HG02938 (cell line): ENCODE data around the gene ETV6.

ENCODE experiments used
- ATAC-seq: cut with Tn5 transposase; IDR thresholded peaks from one replicate; pipeline ENCODE4 v1.9.1; 2021; ENCODE audit warnings: mild to moderate bottlenecking, moderate library complexity; ENCODE audit not compliant: unreplicated experiment

Gene ETV6

GRCh38 chr12:11797317-11797913 lies 147.9 kb downstream of the ETV6 start:
- no peak for ATAC-seq

- no peak for ATAC-seq
Measured at GRCh38 chr12:11798006-11798708, 148.7 kb downstream of the ETV6 start.

- ATAC-seq = no peak
Measured at GRCh38 chr12:11798856-11799501, 149.5 kb downstream of the ETV6 start.

GRCh38 chr12:11799502-11799873 lies 150.0 kb downstream of the ETV6 start:
- no peak for ATAC-seq

- ATAC-seq = no peak
Measured at GRCh38 chr12:11801643-11802042, 152.2 kb downstream of the ETV6 start.

DNA sequence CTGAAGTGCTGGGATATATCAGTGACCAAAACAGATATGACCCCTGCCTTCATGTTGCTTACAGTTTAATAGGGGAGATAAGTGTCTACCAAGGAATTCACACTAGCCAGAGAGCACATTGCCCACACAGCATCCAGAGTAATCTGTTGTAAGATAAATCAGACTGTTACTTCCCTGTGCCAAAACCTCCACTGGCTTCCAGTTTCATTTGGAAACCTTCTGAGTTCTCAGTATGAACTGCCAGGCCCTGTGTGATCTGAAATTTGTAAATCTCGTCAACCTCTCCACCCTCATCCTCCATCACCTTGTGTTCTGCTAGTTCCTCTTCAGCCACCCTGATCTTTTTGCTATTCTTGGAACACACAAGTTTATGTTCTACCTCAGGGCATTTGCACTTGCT lies 154.7 kb downstream of the ETV6 start:
- no peak for ATAC-seq

- ATAC-seq = no peak
Measured at GRCh38 chr12:11805043-11805442, 155.6 kb downstream of the ETV6 start.

GRCh38 chr12:11805680-11806079 lies 156.2 kb downstream of the ETV6 start:
- no peak for ATAC-seq

- ATAC-seq = no peak
Measured at GRCh38 chr12:11807458-11807857, 158.0 kb downstream of the ETV6 start.

GRCh38 chr12:11808931-11809330 lies 159.5 kb downstream of the ETV6 start:
- no peak for ATAC-seq

- ATAC-seq = no peak
Measured at GRCh38 chr12:11810206-11810545, 160.7 kb downstream of the ETV6 start.

DNA sequence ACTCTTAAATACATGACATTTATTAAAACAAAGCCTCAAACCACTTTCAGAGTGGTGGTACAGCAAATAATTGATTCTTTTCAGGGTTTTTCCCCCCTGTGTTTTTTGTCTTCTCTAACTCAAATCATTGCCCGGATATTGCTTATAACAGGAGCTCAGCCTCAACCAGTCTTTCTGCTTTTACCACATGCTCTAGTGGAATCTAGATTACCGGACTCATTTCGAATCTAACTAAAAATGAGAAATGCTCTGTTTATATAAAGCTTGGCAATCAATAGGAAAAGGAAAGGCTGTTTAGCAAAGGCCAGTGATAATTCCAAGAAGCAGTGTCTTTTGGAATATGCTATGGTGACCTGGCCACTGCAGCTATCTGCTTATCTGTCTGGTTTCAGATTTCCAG lies 161.5 kb downstream of the ETV6 start:
- no peak for ATAC-seq

DNA sequence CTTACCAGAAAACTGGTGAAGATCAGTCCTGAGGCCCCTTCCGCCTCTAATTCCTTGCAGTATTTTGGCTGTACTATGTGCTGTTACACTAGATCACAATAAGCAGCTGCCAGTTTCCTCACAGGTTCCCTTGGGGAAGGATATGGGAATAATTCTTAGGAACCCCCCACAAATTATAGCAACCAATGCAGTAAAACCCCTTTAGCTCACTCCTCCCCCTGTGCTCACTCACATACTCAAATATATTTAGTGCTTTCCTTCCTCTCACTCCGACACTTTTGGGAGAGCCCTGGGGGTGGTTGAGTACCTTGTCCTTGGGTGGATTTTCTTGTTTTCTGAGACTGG lies 162.7 kb downstream of the ETV6 start:
- ATAC-seq = no peak

- ATAC-seq = peak; percentile 76
Measured at GRCh38 chr12:11812586-11813437, 163.3 kb downstream of the ETV6 start.

DNA sequence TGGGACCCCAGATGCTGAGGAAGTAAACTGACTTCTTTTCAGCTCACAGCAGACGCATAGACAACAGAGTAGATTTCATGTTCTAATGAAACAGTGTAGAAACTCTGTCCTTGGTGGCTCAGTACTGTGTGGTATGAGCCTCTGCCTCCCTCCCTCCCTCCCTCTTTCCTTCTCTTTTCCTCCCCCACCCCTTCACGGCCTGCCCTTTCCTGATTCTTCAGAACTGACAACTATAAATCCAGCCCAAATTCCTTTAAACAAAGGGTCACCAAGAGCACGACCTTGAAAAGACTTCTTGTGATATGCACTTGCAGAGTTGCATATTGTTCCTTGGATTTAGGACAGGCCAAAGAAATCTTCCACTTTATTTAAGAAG lies 164.0 kb downstream of the ETV6 start:
- ATAC-seq = no peak

DNA sequence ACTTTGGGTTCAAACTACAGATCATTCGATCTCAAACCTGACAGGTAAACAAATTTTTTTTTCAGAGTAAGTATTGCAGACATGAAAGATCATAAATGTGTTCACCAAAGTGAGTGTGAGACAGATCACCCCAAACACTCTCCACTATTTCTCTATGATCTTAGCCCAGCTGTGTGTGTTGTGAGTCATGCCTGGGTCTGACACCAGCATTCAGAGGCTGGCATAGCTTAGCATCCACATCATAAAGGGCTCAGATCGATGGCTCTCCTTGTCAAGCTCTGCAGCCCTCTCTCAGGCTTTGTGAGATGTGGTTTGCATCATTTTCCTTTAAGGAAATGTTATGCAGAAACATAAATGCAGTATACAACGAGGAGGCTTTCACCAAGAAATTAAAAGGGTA lies 164.9 kb downstream of the ETV6 start:
- ATAC-seq = no peak

DNA sequence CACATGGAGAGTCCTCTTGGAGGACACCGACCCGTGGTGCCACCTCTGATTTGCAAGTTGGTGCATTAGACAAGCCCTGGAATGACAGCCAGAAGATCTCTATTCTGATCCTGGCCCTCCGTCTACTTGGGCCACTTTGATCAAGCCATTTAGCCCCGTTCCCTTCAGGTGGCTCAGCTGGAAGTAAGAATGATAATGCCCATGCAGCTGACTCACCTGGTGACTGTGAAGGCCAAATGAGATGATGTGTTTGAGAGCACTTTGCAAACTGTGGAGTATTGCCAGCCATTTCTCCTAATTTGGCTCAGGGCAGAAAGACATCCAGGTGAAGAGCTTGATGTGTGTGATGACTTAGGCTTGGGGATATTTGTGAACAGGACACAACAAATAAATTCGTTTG lies 165.9 kb downstream of the ETV6 start:
- ATAC-seq = no peak

- no peak for ATAC-seq
Measured at GRCh38 chr12:11819643-11820042, 170.2 kb downstream of the ETV6 start.

DNA sequence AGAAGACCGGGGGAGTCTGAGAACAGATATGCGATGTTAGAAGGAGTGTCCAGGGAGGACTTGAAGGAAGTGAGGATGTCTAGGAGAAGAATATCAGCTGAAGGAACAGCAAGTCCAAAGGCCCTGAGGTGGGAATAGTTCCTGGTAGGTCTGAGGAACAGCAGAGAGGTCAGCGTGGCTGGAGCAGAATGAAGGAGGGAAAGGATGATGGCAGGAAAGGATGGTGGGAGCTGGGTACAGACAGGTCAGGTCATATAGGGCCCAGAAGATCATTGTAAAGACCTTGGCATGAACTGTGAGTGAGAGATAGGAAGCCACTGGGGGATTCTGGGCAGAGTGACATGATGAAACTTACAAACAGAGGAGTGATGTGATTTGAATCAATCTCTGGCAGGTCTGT lies 171.0 kb downstream of the ETV6 start:
- ATAC-seq = no peak

DNA sequence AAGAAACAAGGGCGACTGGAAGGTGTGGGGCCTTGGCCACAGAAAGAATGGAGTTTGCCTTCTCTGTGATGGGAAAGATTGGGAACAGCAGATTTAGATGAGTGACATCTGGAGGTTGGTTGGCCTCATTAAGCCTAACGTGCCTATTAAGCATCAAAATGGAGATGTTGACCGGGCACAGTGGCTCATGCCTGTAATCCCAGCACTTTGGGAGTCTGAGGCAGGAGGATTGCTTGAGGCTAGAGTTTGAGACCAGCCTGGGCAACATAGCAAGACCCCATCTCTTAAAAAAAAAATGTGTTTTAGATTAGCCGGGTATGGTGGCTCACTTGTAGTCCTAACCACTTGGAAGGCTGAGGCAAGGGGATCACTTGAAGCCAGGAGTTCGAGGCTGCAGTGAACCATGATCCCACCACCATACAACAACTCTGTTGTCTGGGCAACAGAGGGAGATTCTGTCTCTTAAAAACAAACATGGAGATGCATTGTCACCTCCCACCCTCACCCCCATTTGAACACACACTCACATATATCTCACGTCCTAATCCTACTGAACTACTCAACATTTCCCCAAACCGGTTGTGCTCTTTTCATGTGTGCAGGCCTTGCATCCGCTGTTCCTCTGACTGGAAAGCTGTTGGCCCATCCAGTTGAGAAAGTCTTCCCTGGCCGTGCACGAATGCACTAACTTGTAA lies 172.1 kb downstream of the ETV6 start:
- ATAC-seq = no peak
